Left kidney (tissue), 2 donors: Measurements from ENCODE around the gene PREX1. TPM values are rescaled to one million over a fixed set of nuclear protein-coding genes. Genes with fewer than 3 reads are reported as not detected.
"Not testable (repeated sequence)": the region's sequence is repeated elsewhere in the genome, so short reads cannot be mapped to it uniquely, and the experiment has no call there.

Experiments used
- DNase-seq: peaks from one replicate; pipeline ENCODE4 v3.0.0-alpha.2; 2013
- polyA plus RNA-seq: library from polyadenylated mRNA; unstranded; fragments of 120-200 nt; gene quantifications from one replicate; pipeline ENCODE4 v1.2.1, GENCODE V29; 2013; ENCODE audit not compliant: insufficient read length

PREX1 gene
- polyA plus RNA-seq, 1 donor, result 11.7 TPM

DNA sequence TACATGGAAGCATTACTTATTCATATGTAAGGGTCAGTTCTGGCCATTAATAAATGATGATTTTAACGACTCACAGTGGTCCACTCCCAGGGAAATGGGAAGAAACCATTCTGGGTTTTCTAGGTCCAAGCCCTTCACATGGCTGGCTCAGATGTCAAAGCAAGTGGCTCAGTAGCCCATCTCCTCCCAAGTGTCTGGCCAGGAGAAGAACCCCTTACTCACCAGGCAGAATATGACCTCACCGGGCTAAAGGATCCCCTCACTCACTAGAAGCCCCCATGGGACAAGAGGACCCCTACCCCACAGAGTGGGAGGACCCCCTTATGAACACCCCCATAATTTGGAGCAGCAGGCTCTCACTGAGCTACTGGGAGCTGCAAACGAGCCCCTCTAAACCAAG, 34.0 kb downstream of the PREX1 start:
- no peak for DNase-seq

DNA sequence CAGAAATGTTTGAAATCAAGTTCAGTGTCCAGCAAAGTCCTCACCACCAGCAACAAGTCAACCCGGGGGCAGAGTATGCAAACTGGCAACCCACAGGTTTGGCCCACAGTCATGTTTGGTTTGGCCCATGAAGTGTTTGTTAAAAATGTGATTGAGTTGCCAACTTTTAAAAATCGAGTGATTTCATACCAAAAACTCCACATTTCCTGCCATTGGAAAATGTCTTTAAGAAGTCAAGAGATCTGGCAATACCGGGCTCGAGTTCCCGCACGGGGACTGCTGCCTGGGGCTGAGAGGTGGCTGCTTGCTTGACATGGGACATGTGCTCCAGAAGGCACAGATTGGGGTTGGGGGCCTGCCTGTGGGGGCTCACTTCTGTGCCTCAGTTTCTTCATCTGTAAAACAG, 36.1 kb downstream of the PREX1 start:
- no peak for DNase-seq

- DNase-seq, result no peak
These were observed 36.8 kb downstream of the PREX1 start for GRCh38 chr20:48791014-48791413.

DNA sequence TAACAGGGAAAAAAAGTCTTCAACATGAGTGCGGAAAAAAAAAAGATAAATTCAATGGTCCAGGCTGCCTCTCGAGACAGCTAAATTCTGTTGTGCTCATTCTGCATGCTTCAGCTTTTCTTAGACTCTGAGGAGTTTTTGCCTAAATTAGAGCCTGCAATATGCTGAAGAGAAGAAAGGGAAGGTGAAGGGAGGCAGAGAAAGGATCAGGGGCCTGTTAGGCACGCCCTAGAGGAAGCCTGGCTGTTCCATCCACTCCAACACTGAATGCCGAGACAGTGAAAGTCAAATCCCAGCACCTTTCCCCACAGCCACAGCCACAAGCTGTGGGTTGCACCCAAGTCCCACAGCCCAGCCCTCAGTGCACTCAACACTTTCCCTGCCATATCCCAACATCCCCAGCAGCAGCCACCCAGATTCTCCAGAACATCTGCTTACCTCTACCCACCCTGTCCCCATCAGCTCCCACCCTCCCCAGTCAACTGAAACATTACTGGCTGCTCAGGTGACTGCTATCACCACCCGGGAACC, 37.3 kb downstream of the PREX1 start:
- DNase-seq, result no peak

DNA sequence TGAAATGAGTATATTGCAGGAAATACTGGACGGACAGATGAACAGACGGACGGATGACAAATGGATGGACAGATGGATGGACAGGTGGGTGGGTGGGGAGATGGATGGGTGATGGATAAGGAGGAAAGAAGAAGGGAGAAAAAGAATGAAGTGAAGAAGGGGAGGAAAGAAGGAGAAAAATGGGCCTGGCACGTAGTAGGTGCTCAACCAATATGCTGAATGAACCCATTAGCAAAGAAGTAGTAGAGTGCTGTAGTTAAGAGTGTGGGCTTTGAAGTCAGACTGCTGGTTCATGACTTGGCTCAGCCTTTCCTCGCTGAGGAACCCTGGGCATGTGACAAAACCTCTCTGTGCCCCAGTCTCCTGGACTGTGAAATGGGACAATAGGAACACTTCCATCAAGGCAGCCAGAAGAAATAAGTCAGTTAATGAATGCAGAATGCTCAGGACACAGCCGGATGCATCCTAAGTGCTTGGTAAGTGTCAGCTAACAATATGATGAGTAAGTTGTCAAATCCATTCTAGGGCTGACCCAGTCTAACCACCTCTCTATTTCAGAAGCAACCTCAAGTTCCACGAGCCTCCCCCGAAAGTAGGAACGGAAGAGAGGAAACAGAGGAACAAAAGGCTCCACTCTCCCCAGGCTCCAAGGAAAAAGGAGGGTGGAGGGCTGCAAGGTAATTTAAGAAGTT, 37.9 kb downstream of the PREX1 start:
- DNase-seq, result no peak

GRCh38 chr20:48789185-48789668, 38.6 kb downstream of the PREX1 start:
- no peak for DNase-seq

GRCh38 chr20:48788486-48789072, 39.2 kb downstream of the PREX1 start:
- no peak for DNase-seq

- DNase-seq, result no peak
These were observed 39.9 kb downstream of the PREX1 start for GRCh38 chr20:48787861-48788375.

DNA sequence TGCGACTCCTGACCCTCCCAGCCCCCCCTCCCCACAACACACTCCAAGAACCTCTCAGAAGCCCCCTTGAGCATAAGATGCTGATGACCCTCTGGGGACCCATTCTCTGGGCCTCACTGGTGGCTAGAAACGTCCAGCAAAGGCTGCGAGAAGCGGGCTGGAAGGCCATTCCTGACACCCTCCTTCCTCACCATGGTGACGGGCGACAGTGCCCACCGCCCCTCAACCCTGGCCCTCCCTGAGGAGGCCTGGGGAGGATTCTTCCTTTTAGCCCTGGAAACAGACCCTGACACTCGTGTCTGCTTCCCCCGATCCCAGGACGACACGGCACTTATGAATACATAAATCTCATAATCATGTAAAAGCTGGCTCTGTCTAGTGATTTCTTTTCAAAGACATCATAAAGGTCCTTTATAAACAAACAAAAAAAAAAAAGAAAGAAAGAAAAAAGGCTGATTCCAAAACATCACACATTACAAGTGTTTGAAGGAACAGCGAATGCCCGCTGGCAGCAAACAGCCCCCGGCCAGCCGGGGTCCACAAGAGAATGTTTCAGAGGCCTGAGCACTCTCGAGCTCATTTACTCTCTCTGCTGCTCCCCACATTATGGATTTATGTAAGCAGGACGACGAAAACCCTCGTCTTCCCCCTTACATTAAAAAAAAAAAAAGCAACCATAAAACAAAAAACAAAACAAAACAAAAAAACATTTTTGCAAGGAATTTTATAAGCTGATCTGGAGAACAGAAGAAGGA, 40.7 kb downstream of the PREX1 start:
- DNase-seq, result no peak

DNA sequence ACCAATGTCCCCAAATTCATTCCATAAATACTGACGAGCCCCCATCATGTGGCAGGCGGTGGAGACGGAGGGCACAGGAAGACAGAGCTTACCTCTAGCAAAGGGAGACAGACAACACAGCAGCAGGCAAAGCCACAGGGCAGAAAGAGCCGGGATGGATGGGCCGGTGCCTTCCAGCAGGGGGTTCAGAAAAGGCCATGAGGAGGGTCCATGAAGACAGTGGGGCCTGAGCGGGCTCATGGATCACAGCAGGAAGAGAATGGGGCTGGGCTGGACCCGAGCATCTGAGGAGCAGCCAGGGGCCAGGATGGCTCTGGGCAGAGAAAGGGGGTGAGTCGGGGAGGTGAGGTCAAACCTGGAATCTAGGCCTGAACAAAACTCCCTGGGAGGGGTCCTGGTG, 42.0 kb downstream of the PREX1 start:
- no peak for DNase-seq

DNA sequence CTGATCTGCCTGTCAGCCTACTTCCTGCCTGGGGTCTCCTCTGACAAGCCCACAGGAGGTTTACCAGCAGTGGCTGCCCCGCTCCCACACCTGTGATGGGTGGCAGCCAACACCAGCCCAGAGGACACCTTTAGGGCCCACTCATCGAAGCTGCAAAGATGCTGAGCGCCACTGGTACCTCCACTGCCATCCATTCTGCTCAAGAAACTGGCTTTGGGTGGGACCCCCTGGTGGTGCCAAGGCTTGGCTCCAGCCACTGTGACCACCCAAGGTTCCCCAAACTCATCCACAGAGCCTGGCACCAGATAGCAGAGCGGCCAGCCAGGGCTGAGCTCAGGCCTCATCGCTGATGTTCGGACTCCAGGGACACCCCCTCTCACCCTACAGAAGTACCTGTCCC, 42.5 kb downstream of the PREX1 start:
- no peak for DNase-seq

DNA sequence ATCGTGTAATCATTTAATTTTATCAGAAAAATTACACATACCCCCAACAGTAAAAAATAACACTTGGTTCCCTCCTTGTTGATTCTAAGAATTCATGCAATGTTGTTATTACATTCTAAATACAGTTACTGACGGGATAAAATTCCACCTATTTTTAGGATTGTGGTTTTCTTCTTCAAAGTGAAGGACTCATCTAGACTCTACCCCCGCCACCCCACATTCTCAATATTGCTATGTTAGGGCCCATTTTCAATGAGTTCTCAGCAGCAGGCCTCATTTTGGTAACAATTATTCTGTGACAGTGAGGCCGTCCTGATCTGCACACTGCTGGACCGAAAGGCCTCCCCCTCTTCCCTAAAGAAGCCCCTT, 43.5 kb downstream of the PREX1 start:
- DNase-seq, result no peak

GRCh38 chr20:48783533-48784272, 44.1 kb downstream of the PREX1 start:
- no peak for DNase-seq

- no peak for DNase-seq
These were observed 44.9 kb downstream of the PREX1 start for GRCh38 chr20:48782901-48783308.

- DNase-seq, result no peak
These were observed 45.7 kb downstream of the PREX1 start for GRCh38 chr20:48782053-48782452.

- DNase-seq, result no peak
These were observed 46.2 kb downstream of the PREX1 start for GRCh38 chr20:48781634-48782033.

GRCh38 chr20:48779435-48779834, 48.4 kb downstream of the PREX1 start:
- no peak for DNase-seq

DNA sequence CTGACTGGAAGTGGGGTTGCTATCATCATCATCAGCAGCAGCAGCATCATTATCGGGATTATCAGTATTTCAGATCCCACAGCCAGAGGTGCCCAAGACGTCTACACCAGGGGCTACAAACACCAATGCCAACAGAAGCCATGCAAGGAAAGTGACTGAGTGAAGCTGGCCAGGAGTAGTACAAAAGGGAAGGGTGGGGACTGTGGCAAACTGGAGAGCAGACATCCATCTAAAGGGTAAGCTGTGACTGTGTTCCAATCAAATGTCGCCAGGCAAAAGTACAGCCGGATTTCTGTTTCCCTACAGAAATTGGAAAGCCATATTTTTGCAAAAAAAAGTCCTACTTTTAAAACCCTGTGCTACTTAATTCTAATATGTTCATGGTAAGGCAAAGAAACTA, 50.0 kb downstream of the PREX1 start:
- no peak for DNase-seq

- DNase-seq, result no peak
These were observed 50.8 kb downstream of the PREX1 start for GRCh38 chr20:48777005-48777404.

GRCh38 chr20:48776306-48776705, 51.5 kb downstream of the PREX1 start:
- no peak for DNase-seq

DNA sequence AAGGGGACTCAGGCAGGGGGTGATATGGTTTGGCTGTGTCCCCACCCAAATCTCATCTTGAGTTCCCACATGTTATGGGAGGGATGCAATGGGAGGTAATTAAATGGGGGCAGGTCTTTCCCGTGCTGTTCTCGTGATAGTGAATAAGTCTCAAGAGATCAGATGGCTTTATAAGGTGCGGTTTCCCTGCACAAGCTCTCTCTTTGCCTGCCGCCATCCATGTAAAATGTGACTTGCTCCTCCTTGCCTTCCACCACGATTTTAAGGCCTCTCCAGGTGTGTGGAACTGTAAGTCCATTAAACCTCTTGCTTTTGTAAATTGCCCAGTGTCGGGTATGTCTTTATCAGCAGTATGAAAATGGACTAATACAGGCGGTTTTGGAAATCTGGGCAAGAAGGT, 52.3 kb downstream of the PREX1 start:
- DNase-seq, result not testable (repeated sequence)

DNA sequence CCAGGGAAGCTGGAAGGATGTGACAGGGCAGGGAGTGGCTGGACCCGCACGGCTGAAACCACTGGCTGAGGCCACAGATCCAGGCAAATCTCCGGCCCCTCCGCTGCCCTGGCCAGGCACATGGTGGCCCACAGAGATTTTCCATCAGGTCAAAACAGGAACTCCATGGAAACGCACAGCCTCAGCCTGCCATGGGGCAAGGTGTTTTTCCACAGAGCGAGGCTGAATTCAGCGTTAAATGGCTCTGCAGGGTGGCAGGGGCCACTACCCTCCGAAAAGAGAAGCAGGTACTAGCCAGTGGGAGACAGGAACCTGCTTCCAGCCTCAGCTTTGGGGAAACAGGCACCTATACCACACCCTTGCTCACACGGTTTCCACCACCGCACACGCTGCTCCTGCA, 53.1 kb downstream of the PREX1 start:
- no peak for DNase-seq
